ENCODE results near the gene LZTS3. TPM values are rescaled to one million over a fixed set of nuclear protein-coding genes. Genes with fewer than 3 reads are reported as not detected.
A peak's percentile ranks its signal among the peaks of the same experiment; 100 is the strongest.

The LZTS3 gene
- total RNA-seq, 1 experiment from 2014 or later, result 6.1 TPM

DNA sequence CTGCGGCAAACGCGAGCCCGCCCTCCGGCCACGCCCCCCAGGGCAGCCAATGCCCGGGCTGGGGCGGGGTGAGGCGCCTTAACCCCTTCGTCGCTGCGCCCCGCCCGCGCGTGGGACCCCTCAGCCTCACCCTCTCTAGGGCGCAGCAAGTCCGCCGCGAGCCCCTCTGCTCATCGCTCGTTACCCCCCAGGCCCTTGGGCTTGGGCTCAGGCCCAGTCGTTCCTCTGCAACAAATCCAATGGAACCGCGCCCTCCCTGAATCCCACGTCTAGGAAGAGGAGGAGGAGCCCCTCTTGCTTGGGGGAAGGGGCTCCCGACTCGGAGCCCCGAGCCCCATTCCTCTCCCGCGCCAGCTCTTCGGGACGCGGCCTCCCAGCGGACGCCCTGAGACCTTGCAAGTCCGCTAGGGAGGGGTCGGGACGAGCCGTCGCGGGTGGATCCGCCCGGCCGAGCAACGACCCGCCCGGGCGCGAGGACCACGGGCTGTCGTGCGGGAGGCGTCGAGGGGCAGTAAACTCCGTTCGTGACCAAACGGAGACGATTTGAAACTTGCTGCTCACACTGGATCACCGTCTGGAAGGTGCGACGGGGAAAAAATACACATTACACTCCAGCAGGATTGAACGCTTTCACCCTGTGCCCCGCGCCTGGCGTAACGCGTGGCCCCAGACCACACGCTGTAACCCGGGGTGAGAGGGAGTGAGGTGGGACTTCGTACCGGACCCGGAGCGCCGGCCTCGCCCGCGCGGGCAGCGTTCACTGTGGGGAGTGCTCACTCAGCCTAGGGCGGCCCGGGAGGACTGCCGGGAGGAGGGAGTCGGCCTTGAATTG lies 477 bp upstream of the LZTS3 start:
- ChIA-PET CTCF (interaction anchor here (0.5 kb wide), 1 partner anchor 120 kb away, joined by 4 read pairs; no protein-coding TSS in a partner anchor), POLR2A (ENCODE audit: low non-redundant PET) (no interaction called here)
- peaks cover 4% of the 10 kb centered on the region for H3K4me1 ChIP-seq (ENCODE audit: insufficient read depth, low read length, poor library complexity, severe bottlenecking)
- no peaks in the 10 kb centered on the region for H3K9me3 ChIP-seq (ENCODE audit: low read depth, low read length, poor library complexity, severe bottlenecking)
- BruUV-seq (replicated peaks), result no TSS peak
- TF ChIP-seq EZH2 (IDR thresholded peaks at IDR 0.05; ENCODE audit: borderline replicate concordance, low read depth, low read length, poor library complexity, severe bottlenecking), result no peak
- TF ChIP-seq, protein P1, sequence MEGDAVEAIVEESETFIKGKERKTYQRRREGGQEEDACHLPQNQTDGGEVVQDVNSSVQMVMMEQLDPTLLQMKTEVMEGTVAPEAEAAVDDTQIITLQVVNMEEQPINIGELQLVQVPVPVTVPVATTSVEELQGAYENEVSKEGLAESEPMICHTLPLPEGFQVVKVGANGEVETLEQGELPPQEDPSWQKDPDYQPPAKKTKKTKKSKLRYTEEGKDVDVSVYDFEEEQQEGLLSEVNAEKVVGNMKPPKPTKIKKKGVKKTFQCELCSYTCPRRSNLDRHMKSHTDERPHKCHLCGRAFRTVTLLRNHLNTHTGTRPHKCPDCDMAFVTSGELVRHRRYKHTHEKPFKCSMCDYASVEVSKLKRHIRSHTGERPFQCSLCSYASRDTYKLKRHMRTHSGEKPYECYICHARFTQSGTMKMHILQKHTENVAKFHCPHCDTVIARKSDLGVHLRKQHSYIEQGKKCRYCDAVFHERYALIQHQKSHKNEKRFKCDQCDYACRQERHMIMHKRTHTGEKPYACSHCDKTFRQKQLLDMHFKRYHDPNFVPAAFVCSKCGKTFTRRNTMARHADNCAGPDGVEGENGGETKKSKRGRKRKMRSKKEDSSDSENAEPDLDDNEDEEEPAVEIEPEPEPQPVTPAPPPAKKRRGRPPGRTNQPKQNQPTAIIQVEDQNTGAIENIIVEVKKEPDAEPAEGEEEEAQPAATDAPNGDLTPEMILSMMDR (conservative IDR thresholded peaks at IDR 0.05; ENCODE audit: low read depth, low read length), result 0 out of 2 replicates have a peak, but pooled peaks have one; percentile 9
- H3K27me3 ChIP-seq (replicated peaks; ENCODE audit: insufficient read depth, low read depth, low read length, poor library complexity), result no peaks in the 10 kb centered on the region
- H3K36me3 ChIP-seq (ENCODE audit: insufficient read depth, low read length, poor library complexity, severe bottlenecking), result no peaks in the 10 kb centered on the region
- H3K4me3 ChIP-seq (ENCODE audit: low read depth, low read length, poor library complexity, severe bottlenecking), result peak overlapping the region; percentile 86
- H3K27ac ChIP-seq (ENCODE audit: low read depth, low read length, poor library complexity, severe bottlenecking), result peak overlapping the region; percentile 84
- peak; percentile 95 for DNase-seq (ENCODE audit: low spot score)
- intact Hi-C loops (cut with micrococcal nuclease; ENCODE audit: unreplicated experiment), result no loop called here

DNA sequence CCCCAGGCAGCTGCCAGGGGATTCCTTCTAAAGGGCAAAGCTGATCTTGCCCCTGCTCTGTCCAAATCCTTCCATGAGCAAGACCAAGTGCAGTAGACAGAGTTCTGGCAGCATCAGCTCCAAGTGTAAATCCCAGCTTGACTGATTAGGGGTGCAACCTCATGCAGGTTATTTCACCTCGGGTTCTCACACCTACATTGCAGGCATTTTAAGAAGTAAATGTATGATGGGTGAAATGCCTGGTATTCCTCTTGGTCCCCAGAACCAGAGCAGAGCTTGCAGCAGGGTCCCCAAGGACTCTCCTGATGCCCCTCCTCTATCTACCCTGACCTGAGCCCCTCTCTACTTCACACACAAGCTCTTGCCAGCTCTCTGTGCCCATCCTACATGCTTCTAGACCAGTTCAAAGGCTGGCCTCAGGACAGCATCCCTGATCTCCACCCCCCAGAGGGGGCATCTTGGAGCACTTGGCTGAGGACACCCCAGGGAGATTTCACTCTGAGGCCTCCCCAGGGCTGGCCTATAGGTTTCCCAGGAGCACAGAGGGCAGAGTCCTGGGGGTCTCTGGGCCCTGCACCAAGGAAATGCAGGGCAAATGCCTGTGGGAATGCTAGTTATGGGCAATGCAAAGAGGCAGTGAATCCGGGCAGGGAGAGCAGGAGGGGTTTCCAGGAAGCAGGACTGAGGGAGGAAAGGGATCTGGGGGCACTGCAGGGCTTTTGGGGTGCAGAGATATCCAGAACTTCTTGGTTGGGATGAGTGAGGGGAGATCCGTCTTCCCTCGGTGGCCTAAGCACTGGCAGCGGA lies 1.0 kb downstream of the LZTS3 start:
- no peaks in the 10 kb centered on the region for H3K9me3 ChIP-seq (ENCODE audit: low read depth, low read length, poor library complexity, severe bottlenecking)
- ChIA-PET CTCF (interaction anchor here (0.7 kb wide), 2 partner anchors 37 to 74 kb away, joined by 6 to 7 read pairs; partner anchors contain the start of gene ITPA), POLR2A (ENCODE audit: low non-redundant PET) (interaction anchor here (0.5 kb wide), 1 partner anchor 302 kb away, joined by 4 read pairs; no protein-coding TSS in a partner anchor)
- H3K36me3 ChIP-seq (ENCODE audit: insufficient read depth, low read length, poor library complexity, severe bottlenecking), result no peaks in the 10 kb centered on the region
- DNase-seq (ENCODE audit: low spot score), result no peak
- peaks cover 4% of the 10 kb centered on the region for H3K4me1 ChIP-seq (ENCODE audit: insufficient read depth, low read length, poor library complexity, severe bottlenecking)
- no peak overlapping the region for H3K27ac ChIP-seq (ENCODE audit: low read depth, low read length, poor library complexity, severe bottlenecking)
- BruUV-seq (replicated peaks), result TSS peak; percentile 38
- no peaks in the 10 kb centered on the region for H3K27me3 ChIP-seq (replicated peaks; ENCODE audit: insufficient read depth, low read depth, low read length, poor library complexity)
- peak overlapping the region; percentile 86 for H3K4me3 ChIP-seq (ENCODE audit: low read depth, low read length, poor library complexity, severe bottlenecking)
- TF ChIP-seq, protein P1 (conservative IDR thresholded peaks at IDR 0.05; ENCODE audit: low read depth, low read length), result no peak
- no peak for TF ChIP-seq EZH2 (IDR thresholded peaks at IDR 0.05; ENCODE audit: borderline replicate concordance, low read depth, low read length, poor library complexity, severe bottlenecking)
- intact Hi-C loops (cut with micrococcal nuclease; ENCODE audit: unreplicated experiment), result no loop called here

DNA sequence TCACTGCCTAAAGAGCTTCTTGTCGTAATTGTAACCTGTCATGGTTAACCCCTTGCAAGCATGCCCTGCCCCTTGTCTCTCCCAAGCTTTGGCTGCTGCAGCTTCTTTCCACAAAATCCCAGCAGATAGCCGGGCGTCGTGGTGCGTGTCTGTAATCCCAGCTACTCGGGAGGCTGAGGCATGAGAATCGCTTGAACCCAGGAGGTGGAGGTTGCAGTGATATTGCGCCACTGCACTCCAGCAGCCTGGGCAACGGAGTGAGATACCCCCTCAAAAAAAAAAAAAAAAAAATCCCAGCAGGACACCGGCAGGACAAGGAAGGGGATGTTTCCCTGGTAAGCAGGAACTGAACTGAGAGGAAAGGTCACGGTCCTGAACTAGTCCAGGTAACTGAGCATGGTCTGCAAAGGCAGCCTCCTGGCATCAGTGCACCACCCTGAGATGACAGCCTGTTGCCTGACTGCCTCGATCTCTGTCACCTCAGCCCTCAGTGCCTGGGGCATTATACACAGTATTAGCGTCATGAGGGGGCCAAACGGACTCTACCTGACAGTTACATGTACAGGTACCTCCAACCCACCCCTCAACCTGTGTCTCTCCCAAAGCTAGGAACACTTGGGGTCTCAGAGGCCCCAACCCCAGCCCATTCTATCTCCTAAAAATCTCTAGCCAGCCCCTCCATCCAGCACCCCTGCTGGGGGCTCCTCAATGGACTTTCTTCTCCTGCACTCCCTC lies 1.8 kb downstream of the LZTS3 start:
- H3K4me3 ChIP-seq (ENCODE audit: low read depth, low read length, poor library complexity, severe bottlenecking), result no peak overlapping the region
- no peaks in the 10 kb centered on the region for H3K9me3 ChIP-seq (ENCODE audit: low read depth, low read length, poor library complexity, severe bottlenecking)
- no peak for TF ChIP-seq EZH2 (IDR thresholded peaks at IDR 0.05; ENCODE audit: borderline replicate concordance, low read depth, low read length, poor library complexity, severe bottlenecking)
- TF ChIP-seq, protein P1 (conservative IDR thresholded peaks at IDR 0.05; ENCODE audit: low read depth, low read length), result no peak
- no peak for DNase-seq (ENCODE audit: low spot score)
- no TSS peak for BruUV-seq (replicated peaks)
- POLR2A ChIA-PET (ENCODE audit: low non-redundant PET), result no interaction called here
- H3K4me1 ChIP-seq (ENCODE audit: insufficient read depth, low read length, poor library complexity, severe bottlenecking), result peaks cover 4% of the 10 kb centered on the region
- no peaks in the 10 kb centered on the region for H3K27me3 ChIP-seq (replicated peaks; ENCODE audit: insufficient read depth, low read depth, low read length, poor library complexity)
- CTCF ChIA-PET, result interaction anchor here (0.6 kb wide), 1 partner anchor 211 kb away, joined by 4 read pairs; no protein-coding TSS in a partner anchor
- intact Hi-C loops (cut with micrococcal nuclease; ENCODE audit: unreplicated experiment), result no loop called here
- no peaks in the 10 kb centered on the region for H3K36me3 ChIP-seq (ENCODE audit: insufficient read depth, low read length, poor library complexity, severe bottlenecking)
- H3K27ac ChIP-seq (ENCODE audit: low read depth, low read length, poor library complexity, severe bottlenecking), result no peak overlapping the region

All from A673 (cell line).